Esophagus (tissue), 2 donors: Measurements from ENCODE around the gene SLC5A12. TPM values are rescaled to one million over a fixed set of nuclear protein-coding genes. Genes with fewer than 3 reads are reported as not detected.

Experiments
- H3K27ac ChIP-seq, 2 donors: one replicate each; pipeline ENCODE4 v1.5.1; 2013; ENCODE audit warnings: low read depth in 2 of 2, mild to moderate bottlenecking in 2 of 2, inconsistent platforms in 1 of 2, low read length in 1 of 2, moderate library complexity in 1 of 2
- H3K27me3 ChIP-seq, 2 donors: one replicate each; pipeline ENCODE4 v1.6.1; 2013; ENCODE audit warnings: low read length in 2 of 2, control low read depth in 1 of 2, mild to moderate bottlenecking in 1 of 2; ENCODE audit not compliant: insufficient read depth in 2 of 2, control insufficient read depth in 1 of 2
- H3K36me3 ChIP-seq, 2 donors: one replicate each; pipeline ENCODE4 v1.6.1; 2013; ENCODE audit warnings: low read length in 1 of 2; ENCODE audit not compliant: control insufficient read depth in 2 of 2, insufficient read depth in 2 of 2
- H3K4me1 ChIP-seq, 2 donors: one replicate each; pipeline ENCODE4 v1.6.1; 2013; ENCODE audit warnings: low read length in 1 of 2; ENCODE audit not compliant: control insufficient read depth in 2 of 2, insufficient read depth in 2 of 2
- H3K4me3 ChIP-seq, 2 donors: one replicate each; pipeline ENCODE4 v1.5.1; 2013; ENCODE audit warnings: low read length in 2 of 2, mild to moderate bottlenecking in 2 of 2, low read depth in 1 of 2, moderate library complexity in 1 of 2
- H3K9me3 ChIP-seq, 2 donors: one replicate each; pipeline ENCODE4 v1.6.1; 2013; ENCODE audit warnings: mild to moderate bottlenecking in 2 of 2, low read depth in 1 of 2, low read length in 1 of 2, moderate library complexity in 1 of 2; ENCODE audit not compliant: control insufficient read depth in 2 of 2, insufficient read depth in 1 of 2
- WGBS, 2 donors: extraction: QIAGEN DNeasy Blood & Tissue Kit; methylation state at CpG; one replicate each; pipeline ENCODE4 v1.1.7; 2013; 5-methylcytosine and 5-hydroxymethylcytosine counted together
- polyA plus RNA-seq, 2 donors: library from polyadenylated mRNA; stranded (reverse); fragments of 200-250 nt; gene quantifications; one replicate each; pipeline ENCODE4 v1.2.3, GENCODE V29; 2013
- donor health status: healthy with polysubstance abuse.
- donor health status: Bipolar disorder and iron deficiency.

Gene SLC5A12
- polyA plus RNA-seq, 2 donors: 0.02 TPM; not detected in 1

- H3K36me3 ChIP-seq: no peaks in the 10 kb centered on the region
- H3K27ac ChIP-seq: no peak overlapping the region
- H3K4me3 ChIP-seq: no peak overlapping the region
- H3K9me3 ChIP-seq: no peaks in the 10 kb centered on the region
- WGBS, 2 donors: 82 to 87% methylated on average over 4 of the region's 4 CpGs
- H3K4me1 ChIP-seq: no peaks in the 10 kb centered on the region
- H3K27me3 ChIP-seq: no peaks in the 10 kb centered on the region
These were observed 33.9 kb upstream of the SLC5A12 start for GRCh38 chr11:26755762-26756161.

- no peaks in the 10 kb centered on the region for H3K9me3 ChIP-seq
- H3K4me1 ChIP-seq: no peaks in the 10 kb centered on the region
- WGBS, 2 donors: 40 to 42% methylated on average over 9 of the region's 9 CpGs
- no peak overlapping the region for H3K4me3 ChIP-seq
- no peaks in the 10 kb centered on the region for H3K36me3 ChIP-seq
- H3K27ac ChIP-seq: no peak overlapping the region
- H3K27me3 ChIP-seq: no peaks in the 10 kb centered on the region
These were observed 32.1 kb upstream of the SLC5A12 start for GRCh38 chr11:26753723-26754504.

- no peaks in the 10 kb centered on the region for H3K27me3 ChIP-seq
- no peaks in the 10 kb centered on the region for H3K4me1 ChIP-seq
- H3K36me3 ChIP-seq: no peaks in the 10 kb centered on the region
- H3K9me3 ChIP-seq: no peaks in the 10 kb centered on the region
- H3K27ac ChIP-seq: no peak overlapping the region
- no peak overlapping the region for H3K4me3 ChIP-seq
These were observed 28.1 kb upstream of the SLC5A12 start for GRCh38 chr11:26749927-26750326.

- H3K9me3 ChIP-seq: no peaks in the 10 kb centered on the region
- no peaks in the 10 kb centered on the region for H3K36me3 ChIP-seq
- no peaks in the 10 kb centered on the region for H3K4me1 ChIP-seq
- H3K27me3 ChIP-seq: no peaks in the 10 kb centered on the region
- no peak overlapping the region for H3K27ac ChIP-seq
- H3K4me3 ChIP-seq: no peak overlapping the region
These were observed 21.8 kb upstream of the SLC5A12 start for GRCh38 chr11:26743622-26744021.

GRCh38 chr11:26742966-26743365 is 21.1 kb upstream of the SLC5A12 start:
- no peaks in the 10 kb centered on the region for H3K4me1 ChIP-seq
- no peaks in the 10 kb centered on the region for H3K9me3 ChIP-seq
- no peak overlapping the region for H3K27ac ChIP-seq
- H3K27me3 ChIP-seq: no peaks in the 10 kb centered on the region
- H3K4me3 ChIP-seq: no peak overlapping the region
- WGBS, 2 donors: 2 to 67% methylated on average over 1 of the region's 1 CpG
- H3K36me3 ChIP-seq: no peaks in the 10 kb centered on the region

GRCh38 chr11:26741036-26741435 is 19.2 kb upstream of the SLC5A12 start:
- no peak overlapping the region for H3K27ac ChIP-seq
- no peak overlapping the region for H3K4me3 ChIP-seq
- 23 to 59% methylated on average over 2 of the region's 2 CpGs for WGBS, 2 donors
- no peaks in the 10 kb centered on the region for H3K27me3 ChIP-seq
- no peaks in the 10 kb centered on the region for H3K4me1 ChIP-seq
- no peaks in the 10 kb centered on the region for H3K36me3 ChIP-seq
- no peaks in the 10 kb centered on the region for H3K9me3 ChIP-seq

GRCh38 chr11:26739366-26740073 is 17.7 kb upstream of the SLC5A12 start:
- H3K4me3 ChIP-seq: no peak overlapping the region
- 86 to 92% methylated on average over 5 of the region's 5 CpGs for WGBS, 2 donors
- H3K27ac ChIP-seq: no peak overlapping the region
- H3K4me1 ChIP-seq: no peaks in the 10 kb centered on the region
- no peaks in the 10 kb centered on the region for H3K27me3 ChIP-seq
- H3K9me3 ChIP-seq: no peaks in the 10 kb centered on the region
- H3K36me3 ChIP-seq: no peaks in the 10 kb centered on the region

GRCh38 chr11:26734691-26735090 is 12.8 kb upstream of the SLC5A12 start:
- H3K27me3 ChIP-seq: no peaks in the 10 kb centered on the region

GRCh38 chr11:26731084-26731456 is 9.2 kb upstream of the SLC5A12 start:
- no peaks in the 10 kb centered on the region for H3K4me1 ChIP-seq
- no peaks in the 10 kb centered on the region for H3K36me3 ChIP-seq
- no peaks in the 10 kb centered on the region for H3K9me3 ChIP-seq
- WGBS, 2 donors: 71 to 81% methylated on average over 1 of the region's 1 CpG
- no peak overlapping the region for H3K27ac ChIP-seq
- no peak overlapping the region for H3K4me3 ChIP-seq
- H3K27me3 ChIP-seq: no peaks in the 10 kb centered on the region

More at GRCh38 chr11:26734691-26735090, 12.8 kb upstream of the SLC5A12 start:
- WGBS, 2 donors: 80 to 81% methylated on average over 4 of the region's 4 CpGs
- H3K36me3 ChIP-seq: no peaks in the 10 kb centered on the region
- no peak overlapping the region for H3K27ac ChIP-seq
- no peaks in the 10 kb centered on the region for H3K4me1 ChIP-seq
- H3K9me3 ChIP-seq: no peaks in the 10 kb centered on the region
- no peak overlapping the region for H3K4me3 ChIP-seq
